Chondrocyte (in vitro differentiated cells): ENCODE data around the gene RIOK3. TPM values are rescaled to one million over a fixed set of nuclear protein-coding genes. Genes with fewer than 3 reads are reported as not detected.

ENCODE experiments used
- DNase-seq: peaks from one replicate; pipeline ENCODE4 v3.0.0; 2021; ENCODE audit warnings: mixed read lengths, low spot score
- H3K27ac Mint-ChIP-seq: one replicate; pipeline ENCODE4 v1.8.0; 2021; ENCODE audit warnings: mild to moderate bottlenecking, moderate library complexity, mixed read lengths; ENCODE audit not compliant: unreplicated experiment
- H3K27me3 Mint-ChIP-seq: 2 replicates; pipeline ENCODE4 v1.8.0; 2021; ENCODE audit warnings: low read depth, mixed read lengths
- H3K36me3 Mint-ChIP-seq: 2 replicates; pipeline ENCODE4 v1.8.0; 2021; ENCODE audit warnings: low read depth, mixed read lengths
- H3K4me1 Mint-ChIP-seq: 2 replicates; pipeline ENCODE4 v1.8.0; 2021; ENCODE audit warnings: low read depth, mild to moderate bottlenecking, mixed read lengths
- H3K4me3 Mint-ChIP-seq: one replicate; pipeline ENCODE4 v1.8.0; 2021; ENCODE audit warnings: mild to moderate bottlenecking, moderate library complexity, mixed read lengths; ENCODE audit not compliant: unreplicated experiment
- H3K9me3 Mint-ChIP-seq: 2 replicates; pipeline ENCODE4 v1.8.0; 2021; ENCODE audit warnings: low read depth, mixed read lengths
- total RNA-seq: library from RNA; stranded (reverse); gene quantifications from 3 replicates; pipeline ENCODE4 v1.2.1, GENCODE V29; 2021
- TF ChIP-seq, protein P1 (sequence below): fragments of 200-600 bp; sonication (generic); IDR thresholded peaks from 2 replicates; pipeline ENCODE4 v1.5.0; 2021; ENCODE audit warnings: antibody characterized with exemption, mild to moderate bottlenecking, moderate library complexity

Gene RIOK3
- total RNA-seq, 1 donor from 2014 or later = 51.4 TPM

DNA sequence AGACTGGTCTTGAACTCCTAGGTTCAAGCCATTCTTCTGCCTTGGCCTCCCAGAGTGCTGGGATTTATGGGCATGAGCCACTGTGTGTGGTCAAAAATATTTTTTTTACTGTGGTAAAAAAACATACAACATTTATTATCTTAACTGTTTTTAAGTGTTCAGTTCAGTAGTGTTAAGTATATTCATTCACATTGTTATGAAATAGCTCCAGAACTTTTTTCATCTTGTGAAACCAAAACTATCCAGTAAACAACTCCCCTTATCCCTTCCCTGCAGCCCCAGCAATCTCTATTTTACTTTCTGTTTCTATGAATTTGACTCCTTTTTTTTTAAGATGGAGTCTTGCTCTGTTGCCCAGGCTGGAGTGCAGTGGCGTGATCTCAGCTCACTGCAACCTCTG, 59.6 kb downstream of the RIOK3 start:
- H3K4me1 Mint-ChIP-seq = peaks cover 9% of the 10 kb centered on the region
- no peak overlapping the region for H3K27ac Mint-ChIP-seq
- H3K36me3 Mint-ChIP-seq = peaks cover 13% of the 10 kb centered on the region
- TF ChIP-seq, protein P1, sequence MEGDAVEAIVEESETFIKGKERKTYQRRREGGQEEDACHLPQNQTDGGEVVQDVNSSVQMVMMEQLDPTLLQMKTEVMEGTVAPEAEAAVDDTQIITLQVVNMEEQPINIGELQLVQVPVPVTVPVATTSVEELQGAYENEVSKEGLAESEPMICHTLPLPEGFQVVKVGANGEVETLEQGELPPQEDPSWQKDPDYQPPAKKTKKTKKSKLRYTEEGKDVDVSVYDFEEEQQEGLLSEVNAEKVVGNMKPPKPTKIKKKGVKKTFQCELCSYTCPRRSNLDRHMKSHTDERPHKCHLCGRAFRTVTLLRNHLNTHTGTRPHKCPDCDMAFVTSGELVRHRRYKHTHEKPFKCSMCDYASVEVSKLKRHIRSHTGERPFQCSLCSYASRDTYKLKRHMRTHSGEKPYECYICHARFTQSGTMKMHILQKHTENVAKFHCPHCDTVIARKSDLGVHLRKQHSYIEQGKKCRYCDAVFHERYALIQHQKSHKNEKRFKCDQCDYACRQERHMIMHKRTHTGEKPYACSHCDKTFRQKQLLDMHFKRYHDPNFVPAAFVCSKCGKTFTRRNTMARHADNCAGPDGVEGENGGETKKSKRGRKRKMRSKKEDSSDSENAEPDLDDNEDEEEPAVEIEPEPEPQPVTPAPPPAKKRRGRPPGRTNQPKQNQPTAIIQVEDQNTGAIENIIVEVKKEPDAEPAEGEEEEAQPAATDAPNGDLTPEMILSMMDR = no peak
- H3K9me3 Mint-ChIP-seq = no peaks in the 10 kb centered on the region
- no peaks in the 10 kb centered on the region for H3K27me3 Mint-ChIP-seq
- DNase-seq = no peak
- H3K4me3 Mint-ChIP-seq = no peak overlapping the region

DNA sequence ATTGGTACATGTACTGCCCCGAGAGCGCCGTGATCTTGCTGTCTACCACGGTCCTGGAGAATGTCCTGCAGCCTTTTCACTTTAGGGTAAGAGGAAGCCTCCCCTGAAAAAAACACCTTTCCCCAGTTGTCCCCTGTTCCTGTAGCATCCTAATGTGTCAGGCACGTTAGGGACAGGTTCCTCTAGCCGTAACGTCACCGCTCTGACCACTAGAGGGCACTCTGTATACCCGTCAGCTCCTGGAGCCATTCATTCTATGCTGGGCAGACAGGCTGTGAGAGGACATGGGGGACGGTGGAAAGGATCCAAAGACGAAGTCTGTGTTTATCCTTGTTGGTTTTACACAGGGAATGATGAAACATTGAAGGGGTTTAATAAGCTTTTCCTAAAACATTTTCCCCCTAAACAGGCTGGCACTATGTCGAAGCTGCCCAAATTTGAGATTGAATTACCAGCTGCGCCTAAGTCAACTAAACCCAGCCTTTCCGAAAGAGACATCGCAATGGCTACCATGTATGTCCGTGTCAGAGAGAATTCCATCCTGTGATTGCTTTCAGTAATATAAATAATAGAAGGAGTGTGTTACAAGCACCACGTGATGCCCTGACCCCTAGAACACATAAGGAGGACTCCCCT, 62.9 kb downstream of the RIOK3 start:
- H3K4me1 Mint-ChIP-seq = peaks cover 11% of the 10 kb centered on the region
- H3K9me3 Mint-ChIP-seq = no peaks in the 10 kb centered on the region
- TF ChIP-seq, protein P1 = peak; percentile 94
- no peaks in the 10 kb centered on the region for H3K27me3 Mint-ChIP-seq
- H3K27ac Mint-ChIP-seq = peak overlapping the region; percentile 28
- peaks cover 18% of the 10 kb centered on the region for H3K36me3 Mint-ChIP-seq
- no peak for DNase-seq
- no peak overlapping the region for H3K4me3 Mint-ChIP-seq

DNA sequence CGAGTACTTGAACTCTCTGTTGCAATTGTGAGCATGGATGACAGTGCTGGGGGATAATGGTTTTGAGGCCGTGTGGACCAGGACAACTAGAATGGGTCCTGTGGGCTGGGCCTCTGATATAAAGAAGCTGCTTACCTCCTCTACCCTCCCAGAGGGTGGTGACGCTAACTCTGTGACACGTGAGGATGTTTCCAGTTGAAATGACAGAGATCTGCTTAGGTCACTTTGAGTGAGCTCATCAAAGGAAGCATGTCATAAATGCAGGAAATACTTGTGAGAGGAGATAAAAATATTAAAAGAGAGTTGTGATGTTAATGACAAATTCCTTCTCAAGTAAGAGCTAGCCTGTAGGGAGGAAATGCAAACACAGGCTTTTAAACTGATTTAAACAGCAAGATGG, 66.6 kb downstream of the RIOK3 start:
- no peak for DNase-seq
- no peaks in the 10 kb centered on the region for H3K27me3 Mint-ChIP-seq
- H3K4me3 Mint-ChIP-seq = no peak overlapping the region
- TF ChIP-seq, protein P1 = no peak
- no peaks in the 10 kb centered on the region for H3K9me3 Mint-ChIP-seq
- H3K27ac Mint-ChIP-seq = peak overlapping the region; percentile 65
- peaks cover 30% of the 10 kb centered on the region for H3K4me1 Mint-ChIP-seq
- H3K36me3 Mint-ChIP-seq = peaks cover 26% of the 10 kb centered on the region

DNA sequence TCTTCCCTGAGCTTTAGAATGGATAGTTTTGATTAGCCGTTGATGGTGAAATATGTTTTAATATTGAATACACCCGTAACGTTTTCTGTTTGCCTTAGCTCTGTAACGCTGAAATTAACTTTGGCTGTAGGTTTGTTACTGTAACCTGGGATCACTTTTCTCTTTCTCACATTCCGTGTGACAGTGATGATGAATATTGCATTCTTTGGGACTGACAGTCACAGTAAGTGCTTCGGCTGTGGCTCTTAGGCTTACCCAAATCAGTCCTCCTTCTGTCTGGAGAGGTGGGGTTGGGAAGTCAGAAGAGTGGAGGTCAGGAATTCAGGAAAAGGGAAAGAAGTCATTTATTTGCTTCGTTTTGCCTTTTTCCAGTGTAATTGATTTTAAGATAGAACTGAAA, 68.2 kb downstream of the RIOK3 start:
- TF ChIP-seq, protein P1 = no peak
- H3K27ac Mint-ChIP-seq = peak overlapping the region; percentile 84
- H3K9me3 Mint-ChIP-seq = no peaks in the 10 kb centered on the region
- DNase-seq = no peak
- peaks cover 24% of the 10 kb centered on the region for H3K4me1 Mint-ChIP-seq
- H3K36me3 Mint-ChIP-seq = peaks cover 30% of the 10 kb centered on the region
- H3K27me3 Mint-ChIP-seq = no peaks in the 10 kb centered on the region
- H3K4me3 Mint-ChIP-seq = no peak overlapping the region

DNA sequence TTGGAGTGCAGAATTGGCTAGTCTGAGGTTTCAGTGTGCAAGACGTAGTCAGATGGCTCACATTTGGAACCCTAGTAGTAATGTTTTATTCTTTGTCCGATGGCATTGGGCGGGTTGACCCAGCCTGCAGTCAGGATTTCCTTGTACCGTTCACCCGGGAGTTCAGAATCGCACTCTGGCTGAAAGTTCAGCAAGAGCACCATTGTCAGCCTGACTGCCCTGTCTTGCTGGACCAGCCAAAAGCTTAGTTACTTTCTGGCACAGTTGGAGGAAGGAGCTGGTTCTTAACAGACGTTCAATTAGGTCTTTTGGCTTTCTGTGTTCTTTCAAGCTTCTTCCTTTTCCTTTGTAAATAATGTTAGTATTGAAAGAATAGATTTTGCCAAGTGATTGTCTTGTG, 68.8 kb downstream of the RIOK3 start:
- no peaks in the 10 kb centered on the region for H3K27me3 Mint-ChIP-seq
- no peak for DNase-seq
- no peaks in the 10 kb centered on the region for H3K9me3 Mint-ChIP-seq
- TF ChIP-seq, protein P1 = no peak
- H3K4me1 Mint-ChIP-seq = peaks cover 24% of the 10 kb centered on the region
- H3K27ac Mint-ChIP-seq = peak overlapping the region; percentile 84
- no peak overlapping the region for H3K4me3 Mint-ChIP-seq
- H3K36me3 Mint-ChIP-seq = peaks cover 34% of the 10 kb centered on the region
